K562 (cell line): Measurements from ENCODE around the gene PAIP1. TPM values are rescaled to one million over a fixed set of nuclear protein-coding genes. Genes with fewer than 3 reads are reported as not detected.
A peak's percentile ranks its signal among the peaks of the same experiment; 100 is the strongest.

Experiments used
- ATAC-seq: fragments of 200-7000 bp; cut with Tn5 transposase; 3 replicates; pipeline ENCODE4 v1.9.1; 2020; ENCODE audit warnings: moderate library complexity
- BruUV-seq: library from RNA; stranded (reverse); fragments of 400-500 nt; replicated peaks from 2 replicates; lab custom pipeline; 2021; lab: Mats Ljungman, UMichigan
- CTCF ChIA-PET: fragments of 300-600 bp; formaldehyde crosslinking; extraction: SDS; loops from one replicate; lab custom pipeline; 2021; ENCODE audit warnings: low intra/inter-chr PET ratio; lab: Yijun Ruan, JAX
- POLR2A ChIA-PET: fragments of 300-600, 350-650 bp; sonication (Branson Sonifier 250); formaldehyde crosslinking; extraction: SDS; loops from one replicate; lab custom pipeline; 2021; ENCODE audit warnings: antibody characterized with exemption, inconsistent platforms; lab: Yijun Ruan, JAX
- DNase-seq, 4 experiments: peaks; one replicate each; pipeline versions ENCODE4 v3.0.0 to v3.0.0-alpha.2; 2011 to 2018; ENCODE audit warnings: low spot score in 3 of 4, mixed read lengths in 3 of 4; ENCODE audit errors: extremely low read depth in 1 of 4
- FAIRE-seq: peaks from 2 replicates; lab custom pipeline; 2011; peaks lifted over from hg19 to GRCh38; lab: Jason Lieb, UNC
- H2AFZ ChIP-seq: 2 replicates; pipeline ENCODE4 v1.6.0; 2011; ENCODE audit warnings: low read depth, low read length, control low read depth, inconsistent platforms
- H3K27ac ChIP-seq: fragments of 200-600 bp; 3 replicates; pipeline ENCODE4 v1.8.0; 2011; ENCODE audit warnings: low read depth, mild to moderate bottlenecking, control low read depth, inconsistent platforms, low read length, moderate library complexity, mixed read lengths; ENCODE audit errors: extremely low read depth
- H3K27me3 ChIP-seq, 2 experiments: fragments of 300-600 bp in 1 of 2; 2 replicates in 1 of 2; 3 replicates in 1 of 2; pipeline versions ENCODE4 v1.6.0 to v1.8.0; 2011; ENCODE audit warnings: inconsistent platforms in 2 of 2, low read length in 2 of 2, mild to moderate bottlenecking in 1 of 2, mixed read lengths in 1 of 2, moderate library complexity in 1 of 2; ENCODE audit not compliant: control insufficient read depth in 2 of 2, insufficient read depth in 2 of 2
- H3K36me3 ChIP-seq: fragments of 300-600 bp; 3 replicates; pipeline ENCODE4 v1.8.0; 2011; ENCODE audit warnings: mild to moderate bottlenecking, low read length, inconsistent platforms; ENCODE audit not compliant: control insufficient read depth, insufficient read depth
- H3K4me1 ChIP-seq, 2 experiments: fragments of 200-600 bp in 1 of 2; replicated peaks in 1 of 2; 2 replicates in 1 of 2; 3 replicates in 1 of 2; pipeline versions ENCODE4 v1.5.1 to v1.8.0; 2011; ENCODE audit warnings: inconsistent platforms in 2 of 2, low read length in 2 of 2, mild to moderate bottlenecking in 1 of 2, mixed read lengths in 1 of 2, moderate library complexity in 1 of 2; ENCODE audit not compliant: control insufficient read depth in 2 of 2, insufficient read depth in 2 of 2
- H3K4me2 ChIP-seq: 2 replicates; pipeline ENCODE4 v1.6.1; 2011; ENCODE audit warnings: low read length, control low read depth, inconsistent platforms, mixed read lengths; ENCODE audit not compliant: insufficient read depth
- H3K4me3 ChIP-seq: fragments of 200-600 bp; sonication (generic), shearing (Covaris generic); 2 replicates; pipeline ENCODE4 v1.5.1; 2016; ENCODE audit warnings: control low read depth, inconsistent platforms
- H3K79me2 ChIP-seq: fragments of 200-600 bp; 3 replicates; pipeline ENCODE4 v1.8.0; 2011; ENCODE audit warnings: low read length, inconsistent platforms; ENCODE audit not compliant: control insufficient read depth, insufficient read depth
- H3K9ac ChIP-seq, 2 experiments: 2 replicates each; pipeline versions ENCODE4 v1.6.0 to v1.6.1; 2011; ENCODE audit warnings: low read depth in 2 of 2, low read length in 2 of 2, control low read depth in 1 of 2, inconsistent platforms in 1 of 2, mild to moderate bottlenecking in 1 of 2, mixed read lengths in 1 of 2; ENCODE audit not compliant: insufficient read depth in 1 of 2
- H3K9me1 ChIP-seq: one replicate; pipeline ENCODE4 v1.6.0; 2011; ENCODE audit warnings: inconsistent platforms, mild to moderate bottlenecking, low read length, moderate library complexity; ENCODE audit not compliant: control insufficient read depth, insufficient read depth
- H3K9me3 ChIP-seq: replicated peaks from 2 replicates; pipeline ENCODE4 v1.5.1; 2011; ENCODE audit warnings: low read depth, low read length, inconsistent platforms; ENCODE audit not compliant: control insufficient read depth, insufficient read depth
- H4K20me1 ChIP-seq: replicated peaks from 2 replicates; pipeline ENCODE4 v1.6.1; 2011; ENCODE audit warnings: low read length, inconsistent platforms, mixed read lengths; ENCODE audit not compliant: control insufficient read depth, insufficient read depth
- CBX5 ChIP-seq: IDR thresholded peaks from 2 replicates; pipeline ENCODE4 v1.6.1; 2014; ENCODE audit warnings: low read depth, borderline replicate concordance
- HCFC1 ChIP-seq: IDR thresholded peaks from 2 replicates; pipeline ENCODE4 v1.6.1; 2012; ENCODE audit warnings: low read depth, low read length, improper control_type of control experiment
- MAFG ChIP-seq: fragments of 450-650 bp; conservative IDR thresholded peaks from 2 replicates; pipeline ENCODE4 v1.6.1; 2016; ENCODE audit warnings: missing genetic modification characterization, missing compliant biosample characterization
- MEF2A ChIP-seq: IDR thresholded peaks from 2 replicates; pipeline ENCODE4 v1.6.1; 2011; ENCODE audit warnings: low read depth, mild to moderate bottlenecking, low read length, moderate library complexity; ENCODE audit not compliant: control insufficient read depth
- NFE2L1 ChIP-seq: fragments of 450-650 bp; IDR thresholded peaks from 2 replicates; pipeline ENCODE4 v1.6.1; 2016; ENCODE audit warnings: missing genetic modification characterization, low read depth, mild to moderate bottlenecking, missing compliant biosample characterization, moderate library complexity, borderline replicate concordance
- NRF1 ChIP-seq, 2 experiments: fragments of 450-650 bp; IDR thresholded peaks in 1 of 2; conservative IDR thresholded peaks in 1 of 2; 2 replicates each; pipeline ENCODE4 v1.6.1; 2014; ENCODE audit warnings: mild to moderate bottlenecking in 2 of 2
- TCFL5 ChIP-seq: fragments of 250-450 bp; sonication (Bioruptor Pico); conservative IDR thresholded peaks from 2 replicates; pipeline ENCODE4 v1.6.1; 2021; ENCODE audit warnings: mild to moderate bottlenecking, moderate library complexity, matching md5 sums
- ZNF695 ChIP-seq: fragments of 450-650 bp; formaldehyde crosslinking; IDR thresholded peaks from 2 replicates; pipeline ENCODE4 v1.4.0; 2020; ENCODE audit warnings: mild to moderate bottlenecking, moderate library complexity
- WGBS: fragments of 100-300 bp; shearing (Covaris generic); methylation state at CpG from one replicate; pipeline ENCODE4 v1.1.6; 2016; ENCODE audit warnings: low coverage, mixed read lengths; ENCODE audit not compliant: insufficient coverage; ENCODE audit errors: missing lambda C conversion rate; 5-methylcytosine and 5-hydroxymethylcytosine counted together
- in situ Hi-C: fragments of 300-500 bp; cut with MboI; formaldehyde crosslinking; loops from 4 replicates; pipeline ENCODE4 v1.15.0; 2018; ENCODE audit warnings: inconsistent platforms, mixed read lengths
- intact Hi-C: fragments of 100-400 bp; cut with micrococcal nuclease; formaldehyde crosslinking; loops from 2 replicates; pipeline ENCODE4 v1.14.2; 2022
- polyA plus RNA-seq, 8 experiments: library from polyadenylated mRNA; depleted of rRNA in 4 of 8; stranded (reverse) in 5 of 8; unstranded in 3 of 8; fragments of >200 nt; fragmentation: Nextera tagmentation in 2 of 8; fragmentation: Illumina TruSeq in 1 of 8; extraction: Ambion mirVana in 2 of 8; extraction: Trizol in 1 of 8; gene quantifications; 2 replicates each; pipeline versions ENCODE4 v1.2.1 to v1.2.3, GENCODE V29; 2011 to 2014; ENCODE audit warnings: inconsistent platforms in 1 of 8, missing spikeins in 1 of 8
- total RNA-seq, 7 experiments: library from RNA; depleted of rRNA in 6 of 7; stranded (reverse); fragments of >200 nt in 6 of 7; fragmentation: Illumina TruSeq in 2 of 7; extraction: Trizol in 2 of 7; gene quantifications; 2 replicates each; pipeline versions ENCODE4 v1.2.1 to v1.2.3, GENCODE V29; 2011 to 2021; ENCODE audit warnings: low replicate concordance in 1 of 7
- TF ChIP-seq, protein P1 (sequence below), 3 experiments: fragments of 200-800 bp in 1 of 3; fragments of 250-450 bp in 1 of 3; fragments of 450-650 bp in 1 of 3; sonication (Bioruptor Pico) in 1 of 3; sonication (Bioruptor generic) in 1 of 3; formaldehyde crosslinking in 1 of 3; IDR thresholded peaks; 2 replicates each; pipeline versions ENCODE4 v1.6.1 to v1.8.0; 2016 to 2022; ENCODE audit warnings: mild to moderate bottlenecking in 2 of 3, missing genetic modification characterization in 2 of 3, missing compliant biosample characterization in 1 of 3, moderate library complexity in 1 of 3

The PAIP1 gene
- total and polyA plus RNA-seq, 9 of the 15 experiments (the other 6 are each of a cell fraction or from before 2014, with no cell fraction given): 51.7 to 181 (median 102) TPM

DNA sequence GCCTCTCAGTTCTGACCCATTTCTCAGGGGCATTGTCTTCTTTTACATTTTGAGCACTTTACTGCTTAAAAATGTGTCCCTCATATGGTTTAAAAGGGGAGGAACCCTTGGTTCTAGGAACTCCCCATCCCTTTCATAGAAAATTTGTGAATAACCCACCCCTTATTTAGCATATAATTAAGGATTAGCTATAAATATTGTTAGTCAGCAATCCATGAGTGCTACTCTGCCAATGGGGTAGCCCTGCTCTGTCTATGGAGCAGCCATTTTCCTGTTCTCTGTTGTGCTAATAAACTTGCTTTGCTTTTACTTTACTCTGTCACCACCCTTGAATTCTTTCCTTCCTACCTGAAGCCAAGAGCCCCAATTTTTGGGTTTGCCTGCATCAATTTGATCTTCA is 33.8 kb upstream of the PAIP1 start (continued):
- TF ChIP-seq HCFC1 (no peak), NRF1 (conservative IDR thresholded peaks at IDR 0.05 in 1 of 2, IDR thresholded peaks at IDR 0.05 in 1 of 2) (no peak), CBX5 (no peak), TCFL5 (no peak), MEF2A (no peak)
- TF ChIP-seq, protein P1, sequence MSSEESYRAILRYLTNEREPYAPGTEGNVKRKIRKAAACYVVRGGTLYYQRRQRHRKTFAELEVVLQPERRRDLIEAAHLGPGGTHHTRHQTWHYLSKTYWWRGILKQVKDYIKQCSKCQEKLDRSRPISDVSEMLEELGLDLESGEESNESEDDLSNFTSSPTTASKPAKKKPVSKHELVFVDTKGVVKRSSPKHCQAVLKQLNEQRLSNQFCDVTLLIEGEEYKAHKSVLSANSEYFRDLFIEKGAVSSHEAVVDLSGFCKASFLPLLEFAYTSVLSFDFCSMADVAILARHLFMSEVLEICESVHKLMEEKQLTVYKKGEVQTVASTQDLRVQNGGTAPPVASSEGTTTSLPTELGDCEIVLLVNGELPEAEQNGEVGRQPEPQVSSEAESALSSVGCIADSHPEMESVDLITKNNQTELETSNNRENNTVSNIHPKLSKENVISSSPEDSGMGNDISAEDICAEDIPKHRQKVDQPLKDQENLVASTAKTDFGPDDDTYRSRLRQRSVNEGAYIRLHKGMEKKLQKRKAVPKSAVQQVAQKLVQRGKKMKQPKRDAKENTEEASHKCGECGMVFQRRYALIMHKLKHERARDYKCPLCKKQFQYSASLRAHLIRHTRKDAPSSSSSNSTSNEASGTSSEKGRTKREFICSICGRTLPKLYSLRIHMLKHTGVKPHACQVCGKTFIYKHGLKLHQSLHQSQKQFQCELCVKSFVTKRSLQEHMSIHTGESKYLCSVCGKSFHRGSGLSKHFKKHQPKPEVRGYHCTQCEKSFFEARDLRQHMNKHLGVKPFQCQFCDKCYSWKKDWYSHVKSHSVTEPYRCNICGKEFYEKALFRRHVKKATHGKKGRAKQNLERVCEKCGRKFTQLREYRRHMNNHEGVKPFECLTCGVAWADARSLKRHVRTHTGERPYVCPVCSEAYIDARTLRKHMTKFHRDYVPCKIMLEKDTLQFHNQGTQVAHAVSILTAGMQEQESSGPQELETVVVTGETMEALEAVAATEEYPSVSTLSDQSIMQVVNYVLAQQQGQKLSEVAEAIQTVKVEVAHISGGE (CRISPR knock-in tag; IDR thresholded peaks at IDR 0.05): no peak

DNA sequence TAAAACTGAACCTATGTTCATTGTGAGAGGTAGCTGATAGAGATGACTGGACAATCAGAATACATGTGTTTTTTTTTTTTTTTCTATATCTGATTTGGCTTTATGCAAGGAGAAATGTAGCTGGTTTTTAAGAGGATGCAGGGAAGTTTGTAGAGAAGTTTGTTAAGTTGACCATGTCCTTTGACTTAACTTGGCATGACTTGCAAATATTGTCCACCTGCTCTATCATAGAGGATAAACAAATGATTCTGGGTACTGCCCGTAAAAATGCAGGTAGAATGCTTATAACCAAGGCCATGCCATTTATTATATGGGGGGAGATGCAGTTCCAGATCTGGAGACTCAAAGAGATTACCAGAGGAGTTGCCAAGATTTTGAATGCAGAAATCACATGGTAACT is 32.4 kb upstream of the PAIP1 start:
- H4K20me1 ChIP-seq: no peaks in the 10 kb centered on the region
- H3K4me1 ChIP-seq: no peaks in the 10 kb centered on the region
- no peaks in the 10 kb centered on the region for H3K9me1 ChIP-seq
- no peak overlapping the region for H3K4me3 ChIP-seq
- intact Hi-C loops (no loop called here), in situ Hi-C loops (no loop called here)
- no peaks in the 10 kb centered on the region for H3K9me3 ChIP-seq
- TF ChIP-seq NFE2L1 (tag) (0 out of 2 replicates have a peak, but pooled peaks have one; percentile 18), ZNF695 (no peak), MAFG (tag) (peak; percentile 63)
- 71% methylated on average over 1 of the region's 1 CpG for WGBS
- DNase-seq (no peak), FAIRE-seq (no peak), ATAC-seq (no peak)
- no peak overlapping the region for H3K27ac ChIP-seq
- no peak overlapping the region for H2AFZ ChIP-seq
- BruUV-seq: no TSS peak
- no peaks in the 10 kb centered on the region for H3K27me3 ChIP-seq
- no peaks in the 10 kb centered on the region; the same call in 2 of the 3 replicates for H3K36me3 ChIP-seq
- ChIA-PET POLR2A (interaction anchor here (1.3 to 1.4 kb wide), 2 partner anchors 8 to 13 kb away, joined by 4 read pairs; no protein-coding TSS in a partner anchor), CTCF (no interaction called here)
- no peak overlapping the region for H3K4me2 ChIP-seq
- H3K79me2 ChIP-seq: no peaks in the 10 kb centered on the region
- H3K9ac ChIP-seq: no peak overlapping the region
